CD4-positive, alpha-beta T cell treated with Interleukin-4 for 4 hours (primary cell): ENCODE results near the gene TAS2R42.

Experiments used
- DNase-seq: peaks from one replicate; pipeline ENCODE4 v3.0.0-alpha.2; 2020

TAS2R42 gene

GRCh38 chr12:11143352-11143751, 43.4 kb downstream of the TAS2R42 start:
- DNase-seq, result no peak

GRCh38 chr12:11136075-11136474, 50.7 kb downstream of the TAS2R42 start:
- no peak for DNase-seq
